ENCODE measurements around the gene CFAP126. TPM values are rescaled to one million over a fixed set of nuclear protein-coding genes. Genes with fewer than 3 reads are reported as not detected.
"Not testable (repeated sequence)": the region's sequence is repeated elsewhere in the genome, so short reads cannot be mapped to it uniquely, and the experiment has no call there.

Gene CFAP126
- total RNA-seq, 1 donor from 2014 or later, result not detected

DNA sequence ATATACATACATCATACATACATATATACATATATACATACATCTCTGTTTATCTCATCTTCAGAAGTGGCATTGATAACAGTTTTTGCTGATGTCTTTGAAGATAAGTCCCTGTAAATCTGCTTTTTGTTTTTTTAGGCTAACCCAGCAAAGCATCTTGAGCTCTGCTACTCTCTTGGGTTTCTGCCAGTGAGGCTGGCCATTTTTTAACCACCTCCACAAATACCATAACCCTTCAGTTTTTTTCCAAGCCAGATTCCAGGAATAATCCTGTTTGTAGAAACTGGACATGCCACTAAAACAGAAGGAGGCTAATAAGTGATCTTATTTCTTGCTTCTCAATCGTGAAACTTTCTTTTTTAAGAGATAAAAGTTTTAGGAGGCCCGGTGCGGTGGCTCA, 31.9 kb downstream of the CFAP126 start:
- no peaks in the 10 kb centered on the region for H3K27me3 Mint-ChIP-seq (ENCODE audit: unreplicated experiment)
- no peaks in the 10 kb centered on the region for H3K4me1 Mint-ChIP-seq (ENCODE audit: unreplicated experiment)
- no peak overlapping the region for H3K4me3 Mint-ChIP-seq (ENCODE audit: unreplicated experiment)
- TF ChIP-seq, protein P1, sequence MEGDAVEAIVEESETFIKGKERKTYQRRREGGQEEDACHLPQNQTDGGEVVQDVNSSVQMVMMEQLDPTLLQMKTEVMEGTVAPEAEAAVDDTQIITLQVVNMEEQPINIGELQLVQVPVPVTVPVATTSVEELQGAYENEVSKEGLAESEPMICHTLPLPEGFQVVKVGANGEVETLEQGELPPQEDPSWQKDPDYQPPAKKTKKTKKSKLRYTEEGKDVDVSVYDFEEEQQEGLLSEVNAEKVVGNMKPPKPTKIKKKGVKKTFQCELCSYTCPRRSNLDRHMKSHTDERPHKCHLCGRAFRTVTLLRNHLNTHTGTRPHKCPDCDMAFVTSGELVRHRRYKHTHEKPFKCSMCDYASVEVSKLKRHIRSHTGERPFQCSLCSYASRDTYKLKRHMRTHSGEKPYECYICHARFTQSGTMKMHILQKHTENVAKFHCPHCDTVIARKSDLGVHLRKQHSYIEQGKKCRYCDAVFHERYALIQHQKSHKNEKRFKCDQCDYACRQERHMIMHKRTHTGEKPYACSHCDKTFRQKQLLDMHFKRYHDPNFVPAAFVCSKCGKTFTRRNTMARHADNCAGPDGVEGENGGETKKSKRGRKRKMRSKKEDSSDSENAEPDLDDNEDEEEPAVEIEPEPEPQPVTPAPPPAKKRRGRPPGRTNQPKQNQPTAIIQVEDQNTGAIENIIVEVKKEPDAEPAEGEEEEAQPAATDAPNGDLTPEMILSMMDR (IDR thresholded peaks at IDR 0.05), result no peak
- no peaks in the 10 kb centered on the region for H3K9me3 Mint-ChIP-seq (ENCODE audit: unreplicated experiment)
- no peak overlapping the region for H3K27ac Mint-ChIP-seq (ENCODE audit: unreplicated experiment)
- no peak for DNase-seq (ENCODE audit: extremely low spot score, unreplicated experiment)
- peaks cover 44% of the 10 kb centered on the region for H3K36me3 Mint-ChIP-seq (ENCODE audit: unreplicated experiment)

DNA sequence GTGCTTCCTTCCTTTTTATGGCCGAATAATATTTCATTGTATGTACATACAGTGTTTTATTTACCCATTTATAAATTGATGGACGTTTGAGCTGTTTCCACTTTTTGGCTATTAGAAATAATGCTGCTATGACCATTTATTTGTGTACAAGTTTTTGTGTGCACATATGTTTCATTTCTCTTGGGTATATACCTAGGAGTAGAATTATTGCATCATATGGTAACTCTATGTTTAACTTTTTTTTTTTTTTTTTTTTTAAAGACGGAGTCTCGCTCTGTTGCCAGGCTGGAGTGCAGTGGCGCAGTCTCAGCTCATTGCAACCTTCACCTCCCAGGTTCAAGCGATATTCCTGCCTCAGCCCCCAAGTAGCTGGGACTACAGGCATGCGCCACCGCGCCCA, 34.5 kb downstream of the CFAP126 start:
- Mint-ChIP-seq H3K4me1 (ENCODE audit: unreplicated experiment) (no peaks in the 10 kb centered on the region), H3K27me3 (ENCODE audit: unreplicated experiment) (no peaks in the 10 kb centered on the region), H3K27ac (ENCODE audit: unreplicated experiment) (no peak overlapping the region), H3K36me3 (ENCODE audit: unreplicated experiment) (peaks cover 44% of the 10 kb centered on the region), H3K9me3 (ENCODE audit: unreplicated experiment) (no peaks in the 10 kb centered on the region), H3K4me3 (ENCODE audit: unreplicated experiment) (no peak overlapping the region)
- DNase-seq (ENCODE audit: extremely low spot score, unreplicated experiment), result no peak
- TF ChIP-seq, protein P1 (IDR thresholded peaks at IDR 0.05), result no peak

DNA sequence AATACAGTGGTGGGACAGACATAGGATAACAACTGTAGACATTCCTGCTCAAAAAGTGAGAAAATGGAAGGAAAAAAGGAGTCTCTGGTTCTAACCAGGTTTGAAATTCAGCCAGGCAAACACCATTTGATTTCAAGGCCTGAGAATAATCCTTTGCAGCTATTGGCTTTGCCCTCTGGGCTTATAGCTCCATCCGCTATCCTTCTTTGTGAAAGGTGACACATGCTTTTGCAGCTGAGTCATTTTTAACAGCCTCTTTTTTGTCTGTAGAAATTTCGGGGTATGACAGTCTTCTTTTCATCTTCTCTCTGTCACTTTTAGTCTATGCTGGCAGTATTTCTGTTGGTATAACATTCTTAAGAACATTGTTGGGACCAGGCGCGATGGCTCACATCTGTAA, 37.3 kb downstream of the CFAP126 start:
- no peaks in the 10 kb centered on the region for H3K4me1 Mint-ChIP-seq (ENCODE audit: unreplicated experiment)
- TF ChIP-seq, protein P1 (IDR thresholded peaks at IDR 0.05), result no peak
- H3K36me3 Mint-ChIP-seq (ENCODE audit: unreplicated experiment), result peaks cover 54% of the 10 kb centered on the region
- no peak overlapping the region for H3K4me3 Mint-ChIP-seq (ENCODE audit: unreplicated experiment)
- no peaks in the 10 kb centered on the region for H3K27me3 Mint-ChIP-seq (ENCODE audit: unreplicated experiment)
- H3K9me3 Mint-ChIP-seq (ENCODE audit: unreplicated experiment), result no peaks in the 10 kb centered on the region
- no peak overlapping the region for H3K27ac Mint-ChIP-seq (ENCODE audit: unreplicated experiment)
- DNase-seq (ENCODE audit: extremely low spot score, unreplicated experiment), result no peak

DNA sequence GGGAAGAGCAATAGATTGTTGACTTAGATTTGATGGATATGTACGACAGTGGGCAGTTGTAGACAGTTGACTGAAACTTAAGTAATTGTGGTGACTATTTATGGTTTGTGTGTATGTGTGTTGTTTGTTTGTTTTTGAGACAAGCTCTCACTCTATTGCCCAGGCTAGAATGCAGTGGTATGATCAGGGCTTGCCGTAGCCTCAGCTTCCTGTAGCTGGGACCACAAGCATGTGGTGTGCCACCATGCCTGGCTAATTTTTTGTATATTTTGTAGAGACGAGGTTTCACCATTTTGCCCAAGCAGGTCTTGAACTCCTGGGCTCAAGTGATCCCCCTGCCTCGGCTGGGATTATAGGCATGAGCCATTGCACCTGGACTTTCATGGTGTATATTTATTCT, 43.7 kb downstream of the CFAP126 start:
- no peaks in the 10 kb centered on the region for H3K27me3 Mint-ChIP-seq (ENCODE audit: unreplicated experiment)
- H3K9me3 Mint-ChIP-seq (ENCODE audit: unreplicated experiment), result no peaks in the 10 kb centered on the region
- no peak overlapping the region for H3K4me3 Mint-ChIP-seq (ENCODE audit: unreplicated experiment)
- peaks cover 21% of the 10 kb centered on the region for H3K36me3 Mint-ChIP-seq (ENCODE audit: unreplicated experiment)
- TF ChIP-seq, protein P1 (IDR thresholded peaks at IDR 0.05), result no peak
- H3K4me1 Mint-ChIP-seq (ENCODE audit: unreplicated experiment), result no peaks in the 10 kb centered on the region
- H3K27ac Mint-ChIP-seq (ENCODE audit: unreplicated experiment), result no peak overlapping the region
- no peak for DNase-seq (ENCODE audit: extremely low spot score, unreplicated experiment)

DNA sequence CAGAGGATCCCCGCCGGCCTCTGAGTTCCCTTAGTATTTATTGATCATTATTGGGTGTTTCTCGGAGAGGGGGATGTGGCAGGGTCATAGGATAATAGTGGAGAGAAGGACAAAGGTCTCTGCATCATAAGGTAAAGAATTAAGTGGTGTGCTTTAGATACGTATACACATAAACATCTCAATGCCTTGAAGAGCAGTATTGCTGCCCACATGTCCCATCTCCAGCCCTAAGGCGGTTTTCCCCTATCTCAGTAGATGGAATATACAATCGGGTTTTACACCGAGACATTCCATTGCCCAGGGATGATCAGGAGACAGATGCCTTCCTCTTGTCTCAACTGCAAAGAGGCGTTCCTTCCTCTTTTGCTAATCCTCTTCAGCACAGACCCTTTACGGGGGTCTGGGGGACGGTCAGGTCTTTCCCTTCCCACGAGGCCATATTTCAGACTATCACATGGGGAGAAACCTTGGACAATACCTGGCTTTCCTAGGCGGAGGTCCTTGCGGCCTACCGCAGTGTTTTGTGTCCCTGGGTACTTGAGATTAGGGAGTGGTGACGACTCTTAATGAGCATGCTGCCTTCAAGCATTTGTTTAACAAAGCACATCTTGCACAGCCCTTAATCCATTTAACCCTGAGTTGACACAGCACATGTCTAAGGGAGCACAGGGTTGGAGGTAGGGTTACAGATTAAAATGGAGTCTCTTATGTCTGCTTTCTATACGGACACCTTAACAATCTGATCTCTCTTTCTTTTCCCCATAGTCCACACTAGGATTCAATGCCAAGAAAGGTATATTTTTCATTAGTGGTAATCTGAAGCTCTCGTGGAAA, 51.6 kb downstream of the CFAP126 start:
- not testable (repeated sequence) for H3K27me3 Mint-ChIP-seq (ENCODE audit: unreplicated experiment); H3K36me3 Mint-ChIP-seq (ENCODE audit: unreplicated experiment); H3K9me3 Mint-ChIP-seq (ENCODE audit: unreplicated experiment); H3K27ac Mint-ChIP-seq (ENCODE audit: unreplicated experiment)
- H3K4me3 Mint-ChIP-seq (ENCODE audit: unreplicated experiment), result peak overlapping the region; percentile 97
- peak; percentile 68 for DNase-seq (ENCODE audit: extremely low spot score, unreplicated experiment)
- H3K4me1 Mint-ChIP-seq (ENCODE audit: unreplicated experiment), result peaks cover 18% of the 10 kb centered on the region

Other genes starting within 250 kb of the CFAP126 start
- 48.9 and 49.2 TPM in 2 replicates for gene PFDN2, start 249.8 kb downstream of the CFAP126 start, total RNA-seq
- gene NIT1, start 249.8 kb downstream of the CFAP126 start, total RNA-seq, result 31.2 and 33.2 TPM in 2 replicates
- gene DEDD, start 235.2 kb downstream of the CFAP126 start, total RNA-seq, result 40.8 and 43.1 TPM in 2 replicates
- 98.2 and 100 TPM in 2 replicates for gene UFC1, start 213.9 kb downstream of the CFAP126 start, total RNA-seq
- 25.5 and 27.5 TPM in 2 replicates for gene USP21, start 208.4 kb downstream of the CFAP126 start, total RNA-seq
- 37.1 and 37.9 TPM in 2 replicates for gene PPOX, start 201.4 kb downstream of the CFAP126 start, total RNA-seq
- 21.7 and 24.3 TPM in 2 replicates for gene B4GALT3, start 190.4 kb downstream of the CFAP126 start, total RNA-seq
- gene ADAMTS4, start 168.8 kb downstream of the CFAP126 start, total RNA-seq, result 1.2 TPM in 2 replicates
- gene NDUFS2, start 165.5 kb downstream of the CFAP126 start, total RNA-seq, result 82.0 and 82.5 TPM in 2 replicates
- not detected in 2 replicates for gene FCER1G, start 152.6 kb downstream of the CFAP126 start, total RNA-seq
- gene APOA2, start 144.2 kb downstream of the CFAP126 start, total RNA-seq, result not detected in 2 replicates
- 8.6 and 10.3 TPM in 2 replicates for gene TOMM40L, start 141.8 kb downstream of the CFAP126 start, total RNA-seq
- gene NR1I3, start 129.7 kb downstream of the CFAP126 start, total RNA-seq, result not detected in 2 replicates
- not detected in 2 replicates for gene PCP4L1, start 109.1 kb downstream of the CFAP126 start, total RNA-seq
- gene MPZ, start 57.9 kb downstream of the CFAP126 start, total RNA-seq, result 0.44 and 0.81 TPM in 2 replicates
- gene SDHC, start 53.5 kb downstream of the CFAP126 start, total RNA-seq, result 148 and 164 TPM in 2 replicates
- not detected in 2 replicates for gene FCGR2A, start 137.6 kb upstream of the CFAP126 start, total RNA-seq
- gene HSPA6, start 156.7 kb upstream of the CFAP126 start, total RNA-seq, result not detected in 2 replicates
- gene FCGR3A, start 181.9 kb upstream of the CFAP126 start, total RNA-seq, result not detected in 2 replicates

Measured in osteocyte (in vitro differentiated cells).